ENCODE measurements around the gene SEC31A. TPM values are rescaled to one million over a fixed set of nuclear protein-coding genes. Genes with fewer than 3 reads are reported as not detected.
"Not testable (repeated sequence)": the region's sequence is repeated elsewhere in the genome, so short reads cannot be mapped to it uniquely, and the experiment has no call there.

Gene SEC31A
- total RNA-seq, 1 donor, result 523 TPM

DNA sequence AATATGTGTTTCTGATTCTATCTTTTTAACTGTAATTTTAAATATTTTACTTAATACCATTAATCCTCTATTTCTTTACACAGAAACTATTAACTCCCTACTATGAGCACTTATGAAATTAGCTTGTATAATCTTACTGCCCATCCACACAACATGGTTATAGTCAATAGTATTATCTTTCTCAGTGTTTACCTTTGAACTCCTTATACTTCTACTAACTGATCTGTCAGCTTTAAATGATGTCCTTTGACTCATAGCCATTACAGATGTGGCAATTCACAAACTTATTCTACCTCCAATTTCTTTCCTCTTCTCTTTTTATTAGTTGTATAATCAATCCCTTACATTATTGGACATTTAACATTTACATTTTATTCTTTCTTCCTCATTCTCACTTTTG is 5.5 kb downstream of the SEC31A start:
- DNase-seq (ENCODE audit: low read depth), result no peak
- TF ChIP-seq, protein P1, sequence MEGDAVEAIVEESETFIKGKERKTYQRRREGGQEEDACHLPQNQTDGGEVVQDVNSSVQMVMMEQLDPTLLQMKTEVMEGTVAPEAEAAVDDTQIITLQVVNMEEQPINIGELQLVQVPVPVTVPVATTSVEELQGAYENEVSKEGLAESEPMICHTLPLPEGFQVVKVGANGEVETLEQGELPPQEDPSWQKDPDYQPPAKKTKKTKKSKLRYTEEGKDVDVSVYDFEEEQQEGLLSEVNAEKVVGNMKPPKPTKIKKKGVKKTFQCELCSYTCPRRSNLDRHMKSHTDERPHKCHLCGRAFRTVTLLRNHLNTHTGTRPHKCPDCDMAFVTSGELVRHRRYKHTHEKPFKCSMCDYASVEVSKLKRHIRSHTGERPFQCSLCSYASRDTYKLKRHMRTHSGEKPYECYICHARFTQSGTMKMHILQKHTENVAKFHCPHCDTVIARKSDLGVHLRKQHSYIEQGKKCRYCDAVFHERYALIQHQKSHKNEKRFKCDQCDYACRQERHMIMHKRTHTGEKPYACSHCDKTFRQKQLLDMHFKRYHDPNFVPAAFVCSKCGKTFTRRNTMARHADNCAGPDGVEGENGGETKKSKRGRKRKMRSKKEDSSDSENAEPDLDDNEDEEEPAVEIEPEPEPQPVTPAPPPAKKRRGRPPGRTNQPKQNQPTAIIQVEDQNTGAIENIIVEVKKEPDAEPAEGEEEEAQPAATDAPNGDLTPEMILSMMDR (IDR thresholded peaks at IDR 0.05; ENCODE audit: insufficient read depth, low read depth, low read length), result no peak
- H3K4me3 ChIP-seq (ENCODE audit: low read depth, low read length), result no peak overlapping the region

DNA sequence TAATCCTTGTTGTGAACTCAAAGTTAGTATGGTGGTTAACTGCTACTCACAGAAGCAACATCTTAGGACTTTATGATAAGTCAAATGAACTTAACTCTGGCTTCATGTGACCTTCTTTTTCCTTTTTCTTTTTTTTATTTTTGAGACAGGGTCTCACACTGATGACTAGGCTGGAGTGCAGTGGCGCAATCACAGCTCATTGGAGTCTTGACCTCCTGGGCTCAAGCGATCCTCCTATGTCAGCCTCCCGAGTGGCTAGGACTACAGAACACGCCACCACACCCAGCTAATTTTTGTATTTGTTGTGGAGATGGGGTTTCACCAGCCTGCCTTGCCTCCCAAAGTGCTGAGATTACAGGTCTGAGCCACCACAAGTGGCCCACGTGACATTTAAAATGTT is 22.4 kb downstream of the SEC31A start:
- TF ChIP-seq, protein P1 (IDR thresholded peaks at IDR 0.05; ENCODE audit: insufficient read depth, low read depth, low read length), result no peak
- no peak overlapping the region for H3K4me3 ChIP-seq (ENCODE audit: low read depth, low read length)
- no peak for DNase-seq (ENCODE audit: low read depth)

DNA sequence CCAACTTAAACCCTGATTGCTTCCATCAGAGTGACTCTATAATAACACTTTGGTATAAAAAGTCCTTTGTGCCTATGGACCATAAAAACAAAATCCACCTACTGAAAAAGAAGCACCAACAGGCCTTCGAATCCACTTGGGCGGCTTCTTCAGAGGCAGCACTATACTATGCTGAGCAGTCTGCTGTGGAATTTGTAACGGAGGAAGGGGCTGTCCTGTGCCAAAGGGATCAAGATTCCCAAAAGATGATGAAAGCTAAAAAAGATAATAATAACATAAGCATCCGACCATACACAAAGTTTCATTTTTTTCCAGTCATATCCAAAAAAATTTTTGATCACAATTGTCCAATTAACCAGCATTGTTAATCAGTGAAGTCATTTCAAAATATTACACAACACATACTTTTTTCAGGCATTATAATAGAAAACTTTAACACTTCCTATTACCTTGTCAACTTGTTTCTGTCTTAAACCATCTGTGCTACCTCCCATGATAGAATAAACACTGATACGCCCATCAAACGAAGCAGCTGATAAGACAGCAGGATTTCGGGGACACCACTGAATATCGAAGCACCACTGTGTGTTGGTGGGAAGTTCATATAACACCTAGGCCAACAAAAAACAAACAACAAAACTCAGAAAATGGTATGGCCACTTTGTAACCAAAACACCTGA is 24.1 kb downstream of the SEC31A start:
- DNase-seq (ENCODE audit: low read depth), result no peak
- TF ChIP-seq, protein P1 (IDR thresholded peaks at IDR 0.05; ENCODE audit: insufficient read depth, low read depth, low read length), result no peak
- no peak overlapping the region for H3K4me3 ChIP-seq (ENCODE audit: low read depth, low read length)

DNA sequence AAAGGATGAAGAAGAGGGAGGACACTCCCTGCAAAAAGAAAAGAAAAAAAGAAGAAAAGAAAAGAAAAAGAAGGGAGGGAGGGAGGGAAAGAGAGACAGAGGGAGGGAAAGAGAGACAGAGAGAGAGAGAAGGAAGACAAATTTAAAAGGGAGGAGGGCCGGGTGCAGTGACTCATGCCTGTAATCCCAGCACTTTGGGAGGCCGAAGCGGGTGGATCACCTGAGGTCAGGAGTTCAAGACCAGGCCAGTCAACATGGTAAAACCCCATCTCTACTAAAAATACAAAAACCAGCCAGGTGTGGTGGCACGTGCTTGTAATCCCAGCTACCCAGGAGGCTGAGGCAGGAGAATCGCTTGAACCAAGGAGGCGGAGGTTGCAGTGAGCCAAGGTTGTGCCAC is 24.9 kb downstream of the SEC31A start:
- DNase-seq (ENCODE audit: low read depth); H3K4me3 ChIP-seq (ENCODE audit: low read depth, low read length): not testable (repeated sequence)

DNA sequence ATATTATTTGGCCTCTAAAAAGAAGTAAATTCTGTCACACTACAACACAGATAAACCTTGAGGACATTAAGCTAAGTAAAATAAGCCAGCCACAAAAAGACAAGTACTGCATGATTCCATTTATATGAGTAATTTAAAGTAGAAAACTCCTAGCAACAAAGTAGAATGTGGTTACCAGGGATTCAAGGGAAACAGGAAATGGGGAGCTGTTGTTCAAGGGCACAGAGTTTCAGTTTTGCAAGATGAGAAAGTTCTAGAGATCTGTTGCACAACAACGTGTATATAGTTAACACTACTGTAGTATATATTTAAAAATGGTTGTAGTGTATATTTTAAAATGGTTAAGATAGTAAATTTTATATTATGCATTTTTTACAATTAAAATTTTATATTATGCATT is 25.4 kb downstream of the SEC31A start:
- TF ChIP-seq, protein P1 (IDR thresholded peaks at IDR 0.05; ENCODE audit: insufficient read depth, low read depth, low read length), result no peak
- no peak overlapping the region for H3K4me3 ChIP-seq (ENCODE audit: low read depth, low read length)
- DNase-seq (ENCODE audit: low read depth), result peak; percentile 91

DNA sequence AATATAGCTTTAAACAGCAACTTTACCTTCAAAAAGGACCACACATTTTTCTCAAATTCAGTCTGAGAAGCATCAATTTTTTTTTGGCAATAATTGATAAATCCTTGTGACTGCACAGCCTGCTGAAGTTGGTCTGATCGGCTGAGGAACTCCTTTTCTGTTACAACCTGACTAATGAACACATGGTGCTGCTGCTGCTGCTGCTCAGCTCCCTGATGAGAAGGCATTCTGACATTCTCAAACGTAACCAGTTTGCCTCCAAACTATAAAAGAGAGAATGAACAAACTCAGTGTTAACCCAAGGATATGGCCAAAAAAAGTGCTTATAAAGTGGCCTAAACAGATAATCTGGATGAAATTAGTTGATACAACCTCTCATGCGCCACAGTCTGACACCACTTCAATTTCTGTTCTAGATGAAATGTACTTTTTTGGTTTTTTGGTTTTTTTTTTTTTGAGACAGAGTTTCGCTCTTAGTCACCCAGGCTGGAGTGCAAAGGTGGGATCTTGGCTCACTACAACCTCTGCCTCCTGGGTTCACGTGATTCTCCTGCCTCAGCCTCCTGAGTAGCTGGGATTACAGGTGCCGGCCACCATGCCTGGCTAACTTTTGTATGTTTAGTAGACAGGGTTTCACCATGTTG is 26.5 kb downstream of the SEC31A start:
- TF ChIP-seq, protein P1 (IDR thresholded peaks at IDR 0.05; ENCODE audit: insufficient read depth, low read depth, low read length), result no peak
- DNase-seq (ENCODE audit: low read depth), result no peak
- H3K4me3 ChIP-seq (ENCODE audit: low read depth, low read length), result no peak overlapping the region

DNA sequence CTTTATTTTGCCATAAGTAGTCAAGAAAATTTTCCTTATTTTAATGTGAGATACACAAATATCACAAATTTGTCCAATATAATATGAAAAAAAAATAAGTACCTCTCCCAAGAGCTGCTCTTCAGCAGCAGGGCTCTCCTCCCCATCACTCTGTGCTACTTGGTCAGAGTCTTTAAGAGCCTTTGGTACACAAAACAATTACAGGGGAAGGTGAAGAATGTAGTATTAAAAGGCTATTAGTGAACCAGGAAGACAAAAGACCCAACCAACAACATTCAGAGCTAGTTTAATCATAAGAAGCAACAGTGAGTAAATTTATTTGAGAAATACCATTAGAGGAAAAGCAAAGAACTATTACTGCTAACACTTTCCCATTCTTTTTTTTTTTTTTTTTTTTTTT is 29.4 kb downstream of the SEC31A start:
- DNase-seq (ENCODE audit: low read depth), result no peak
- TF ChIP-seq, protein P1 (IDR thresholded peaks at IDR 0.05; ENCODE audit: insufficient read depth, low read depth, low read length), result no peak
- H3K4me3 ChIP-seq (ENCODE audit: low read depth, low read length), result no peak overlapping the region

DNA sequence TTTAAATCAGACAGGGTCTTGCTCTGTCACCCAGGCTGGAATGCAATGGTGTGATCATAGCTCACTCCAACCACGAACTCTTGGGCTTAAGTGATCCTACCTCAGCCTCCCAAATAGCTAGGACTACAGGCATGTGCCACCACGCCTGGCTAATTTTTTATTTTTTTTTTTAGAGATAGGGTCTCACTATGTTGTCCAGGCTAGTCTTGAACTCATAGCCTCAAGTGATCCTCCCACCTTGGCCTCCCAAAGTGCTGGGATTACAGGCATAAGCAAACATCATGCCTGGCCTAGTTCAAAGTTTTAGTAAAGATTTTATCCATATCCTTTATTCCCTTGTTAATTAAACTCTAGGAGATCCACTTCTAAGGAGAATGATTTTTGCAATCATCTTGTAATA is 30.5 kb downstream of the SEC31A start:
- H3K4me3 ChIP-seq (ENCODE audit: low read depth, low read length); DNase-seq (ENCODE audit: low read depth): not testable (repeated sequence)

Data from fibroblast of villous mesenchyme (primary cell).